Measurements from ENCODE around the gene EFCAB11.

Gene EFCAB11

GRCh38 chr14:89757313-89757939 lies 197.1 kb downstream of the EFCAB11 start:
- TF ChIP-seq MYC (IDR thresholded peaks at IDR 0.05; ENCODE audit: low read depth, low read length) (no peak), POLR2A (IDR thresholded peaks at IDR 0.05; ENCODE audit: extremely low read depth, insufficient read length) (no peak), CTCF (IDR thresholded peaks at IDR 0.05; ENCODE audit: low read depth, low read length) (no peak), MAX (IDR thresholded peaks at IDR 0.05; ENCODE audit: low read depth, low read length) (no peak)
- no peak for DNase-seq (ENCODE audit: low read depth)
- H3K4me3 ChIP-seq (ENCODE audit: low read depth, low read length) = no peak overlapping the region

GRCh38 chr14:89755816-89756215 lies 198.7 kb downstream of the EFCAB11 start:
- DNase-seq (ENCODE audit: low read depth) = no peak
- no peak overlapping the region for H3K4me3 ChIP-seq (ENCODE audit: low read depth, low read length)
- TF ChIP-seq MAX (IDR thresholded peaks at IDR 0.05; ENCODE audit: low read depth, low read length) = no peak
- TF ChIP-seq MYC (IDR thresholded peaks at IDR 0.05; ENCODE audit: low read depth, low read length) = no peak
- TF ChIP-seq CTCF (IDR thresholded peaks at IDR 0.05; ENCODE audit: low read depth, low read length) = no peak

- no peak for DNase-seq (ENCODE audit: low read depth)
- no peak overlapping the region for H3K4me3 ChIP-seq (ENCODE audit: low read depth, low read length)
- TF ChIP-seq MAX (IDR thresholded peaks at IDR 0.05; ENCODE audit: low read depth, low read length) = no peak
- no peak for TF ChIP-seq MYC (IDR thresholded peaks at IDR 0.05; ENCODE audit: low read depth, low read length)
- TF ChIP-seq CTCF (IDR thresholded peaks at IDR 0.05; ENCODE audit: low read depth, low read length) = no peak
- TF ChIP-seq POLR2A (IDR thresholded peaks at IDR 0.05; ENCODE audit: extremely low read depth, insufficient read length) = no peak
Observed at GRCh38 chr14:89753828-89754412, 200.6 kb downstream of the EFCAB11 start.

GRCh38 chr14:89750908-89751392 lies 203.6 kb downstream of the EFCAB11 start:
- H3K4me3 ChIP-seq (ENCODE audit: low read depth, low read length) = no peak overlapping the region
- TF ChIP-seq MYC (IDR thresholded peaks at IDR 0.05; ENCODE audit: low read depth, low read length) (no peak), CTCF (IDR thresholded peaks at IDR 0.05; ENCODE audit: low read depth, low read length) (no peak), MAX (IDR thresholded peaks at IDR 0.05; ENCODE audit: low read depth, low read length) (no peak)
- no peak for DNase-seq (ENCODE audit: low read depth)

GRCh38 chr14:89750281-89750755 lies 204.2 kb downstream of the EFCAB11 start:
- no peak for DNase-seq (ENCODE audit: low read depth)
- no peak overlapping the region for H3K4me3 ChIP-seq (ENCODE audit: low read depth, low read length)

More at GRCh38 chr14:89750281-89750755, 204.2 kb downstream of the EFCAB11 start:
- TF ChIP-seq POLR2A (IDR thresholded peaks at IDR 0.05; ENCODE audit: extremely low read depth, insufficient read length) (no peak), MAX (IDR thresholded peaks at IDR 0.05; ENCODE audit: low read depth, low read length) (no peak), CTCF (IDR thresholded peaks at IDR 0.05; ENCODE audit: low read depth, low read length) (no peak), MYC (IDR thresholded peaks at IDR 0.05; ENCODE audit: low read depth, low read length) (no peak)
